Cardiac muscle cell (in vitro differentiated cells and primary cell): ENCODE measurements around the gene CACNA1H. TPM values are rescaled to one million over a fixed set of nuclear protein-coding genes. Genes with fewer than 3 reads are reported as not detected.
"Not testable (repeated sequence)": the region's sequence is repeated elsewhere in the genome, so short reads cannot be mapped to it uniquely, and the experiment has no call there.

Experiments used
- DNase-seq, 2 donors: peaks; one replicate each; pipeline versions ENCODE4 v3.0.0 to v3.0.0-alpha.2; 2010 to 2017; ENCODE audit warnings: low read depth in 1 of 2, low spot score in 1 of 2
- H3K27ac ChIP-seq: fragments of 200-600 bp; sonication (generic); 2 replicates; pipeline ENCODE4 v1.5.1; 2016
- H3K27me3 ChIP-seq: fragments of 200-600 bp; sonication (generic); 2 replicates; pipeline ENCODE4 v1.6.0; 2016; ENCODE audit warnings: control low read depth
- H3K36me3 ChIP-seq: fragments of 200-600 bp; sonication (generic); 2 replicates; pipeline ENCODE4 v1.5.1; 2016; ENCODE audit warnings: control low read depth
- H3K4me1 ChIP-seq: fragments of 200-600 bp; sonication (generic); 2 replicates; pipeline ENCODE4 v1.8.1; 2017; ENCODE audit warnings: low read depth, mild to moderate bottlenecking, mixed run types
- H3K4me3 ChIP-seq: fragments of 200-600 bp; sonication (generic); 2 replicates; pipeline ENCODE4 v1.5.1; 2016; ENCODE audit warnings: mild to moderate bottlenecking
- H3K9me3 ChIP-seq: fragments of 200-600 bp; sonication (generic); 2 replicates; pipeline ENCODE4 v1.5.1; 2017; ENCODE audit warnings: low read depth, mild to moderate bottlenecking, control low read depth
- polyA plus RNA-seq: library from polyadenylated mRNA; unstranded; fragments of >200 nt; fragmentation: Nextera tagmentation; extraction: Ambion mirVana; gene quantifications from 2 replicates; pipeline ENCODE4 v1.2.1, GENCODE V29; 2016
- total RNA-seq: library from RNA; depleted of rRNA; stranded (reverse); fragments of >200 nt; gene quantifications from 2 replicates; pipeline ENCODE4 v1.2.3, GENCODE V29; 2016
- TF ChIP-seq, protein P1 (sequence below): IDR thresholded peaks from 2 replicates; pipeline ENCODE4 v1.5.1; 2012; ENCODE audit warnings: low read depth, mild to moderate bottlenecking, low read length

CACNA1H gene
- total and polyA plus RNA-seq, 2 experiments from 2014 or later: 8.9 to 66.1 TPM

DNA sequence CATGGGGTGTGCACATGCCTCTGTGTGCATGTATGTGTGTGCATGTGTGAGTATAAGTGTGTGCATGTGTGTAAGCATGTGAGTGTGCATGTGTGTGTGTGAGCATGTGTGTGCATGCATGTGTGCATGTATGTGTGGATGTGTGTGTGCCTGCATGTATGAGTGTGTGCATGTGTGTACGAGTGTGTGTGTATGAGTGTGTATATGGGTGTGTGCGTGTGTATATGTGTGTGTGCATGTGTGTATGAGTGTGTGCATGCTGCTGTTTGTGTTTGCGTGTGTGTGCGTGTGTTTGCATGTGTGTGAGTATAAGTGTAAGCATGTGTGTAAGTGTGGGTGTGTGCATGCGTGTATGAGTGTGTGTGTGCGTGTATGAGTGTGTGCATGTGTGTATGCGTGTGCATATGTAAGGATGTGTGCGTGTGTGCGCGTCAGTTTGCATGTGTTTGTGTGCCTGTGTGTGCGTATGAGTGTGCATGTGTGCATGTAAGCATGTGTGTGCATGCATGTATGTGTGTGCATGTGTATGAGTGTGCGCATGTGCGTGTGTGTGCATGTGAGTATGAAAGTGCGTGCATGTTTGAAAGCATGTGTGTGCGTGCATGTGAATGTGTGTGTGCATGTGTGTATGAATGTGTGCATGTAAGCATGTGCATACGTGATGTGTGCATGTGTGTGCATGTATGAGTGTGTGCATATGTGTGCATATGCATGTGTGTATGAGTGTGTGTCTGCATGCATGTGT, 111.6 kb downstream of the CACNA1H start:
- no peaks in the 10 kb centered on the region for H3K9me3 ChIP-seq
- TF ChIP-seq, protein P1, sequence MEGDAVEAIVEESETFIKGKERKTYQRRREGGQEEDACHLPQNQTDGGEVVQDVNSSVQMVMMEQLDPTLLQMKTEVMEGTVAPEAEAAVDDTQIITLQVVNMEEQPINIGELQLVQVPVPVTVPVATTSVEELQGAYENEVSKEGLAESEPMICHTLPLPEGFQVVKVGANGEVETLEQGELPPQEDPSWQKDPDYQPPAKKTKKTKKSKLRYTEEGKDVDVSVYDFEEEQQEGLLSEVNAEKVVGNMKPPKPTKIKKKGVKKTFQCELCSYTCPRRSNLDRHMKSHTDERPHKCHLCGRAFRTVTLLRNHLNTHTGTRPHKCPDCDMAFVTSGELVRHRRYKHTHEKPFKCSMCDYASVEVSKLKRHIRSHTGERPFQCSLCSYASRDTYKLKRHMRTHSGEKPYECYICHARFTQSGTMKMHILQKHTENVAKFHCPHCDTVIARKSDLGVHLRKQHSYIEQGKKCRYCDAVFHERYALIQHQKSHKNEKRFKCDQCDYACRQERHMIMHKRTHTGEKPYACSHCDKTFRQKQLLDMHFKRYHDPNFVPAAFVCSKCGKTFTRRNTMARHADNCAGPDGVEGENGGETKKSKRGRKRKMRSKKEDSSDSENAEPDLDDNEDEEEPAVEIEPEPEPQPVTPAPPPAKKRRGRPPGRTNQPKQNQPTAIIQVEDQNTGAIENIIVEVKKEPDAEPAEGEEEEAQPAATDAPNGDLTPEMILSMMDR: no peak
- H3K36me3 ChIP-seq: no peaks in the 10 kb centered on the region
- H3K4me3 ChIP-seq: no peak overlapping the region
- H3K27ac ChIP-seq: no peak overlapping the region
- H3K27me3 ChIP-seq: peaks cover 39% of the 10 kb centered on the region
- no peaks in the 10 kb centered on the region for H3K4me1 ChIP-seq
- no peak for DNase-seq

DNA sequence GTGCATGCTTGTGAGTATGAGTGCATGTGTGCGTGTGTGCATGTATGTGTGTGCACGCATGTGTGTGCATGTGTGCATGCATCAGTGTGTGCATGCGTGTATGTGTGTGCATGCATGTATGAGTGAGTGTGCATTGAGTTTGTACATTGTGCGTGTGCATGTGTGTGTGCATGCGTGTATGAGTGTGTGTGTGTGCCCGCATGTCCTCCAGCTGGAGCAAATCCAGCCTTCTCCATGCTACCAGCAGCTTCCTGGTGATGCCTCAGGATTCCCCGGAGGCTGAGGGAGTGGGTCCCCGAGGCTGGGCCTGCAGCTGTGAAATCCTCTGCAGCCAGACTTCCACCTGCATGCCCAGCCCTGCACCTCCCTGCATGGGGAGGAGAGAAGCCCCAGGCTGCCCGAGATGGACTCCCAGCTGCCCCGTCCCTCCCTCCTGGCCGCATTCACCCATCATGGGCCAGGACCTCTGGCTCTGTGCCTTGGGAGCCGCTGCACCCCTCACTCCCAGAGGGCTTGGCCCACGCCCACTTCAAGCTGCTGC, 112.3 kb downstream of the CACNA1H start:
- Histone ChIP-seq H3K36me3 (no peaks in the 10 kb centered on the region), H3K27ac (no peak overlapping the region), H3K9me3 (no peaks in the 10 kb centered on the region), H3K4me3 (no peak overlapping the region), H3K27me3 (peaks cover 33% of the 10 kb centered on the region), H3K4me1 (no peaks in the 10 kb centered on the region)
- DNase-seq: no peak
- TF ChIP-seq, protein P1: no peak

DNA sequence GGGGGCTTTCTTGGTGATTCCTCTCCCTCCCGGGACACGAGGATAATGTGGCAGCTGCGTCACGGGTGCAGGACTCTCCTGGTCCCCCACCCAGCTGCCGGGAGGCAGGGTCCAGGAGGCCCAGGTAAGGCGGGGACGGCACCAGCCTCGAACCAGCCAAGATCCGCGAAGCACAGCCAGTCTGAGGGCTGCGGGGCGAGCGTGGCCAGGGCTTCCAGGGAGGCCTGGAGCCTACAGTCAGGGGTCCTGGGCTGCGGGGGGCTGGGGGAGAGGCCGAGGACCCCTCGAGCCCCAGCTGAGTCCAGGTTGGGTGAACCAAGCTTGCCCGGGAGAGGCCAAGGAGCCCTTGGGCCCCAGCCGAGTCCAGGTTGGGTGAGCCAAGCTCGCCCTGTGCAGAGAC, 112.9 kb downstream of the CACNA1H start:
- DNase-seq: no peak
- H3K27me3 ChIP-seq: peaks cover 26% of the 10 kb centered on the region
- TF ChIP-seq, protein P1: no peak

DNA sequence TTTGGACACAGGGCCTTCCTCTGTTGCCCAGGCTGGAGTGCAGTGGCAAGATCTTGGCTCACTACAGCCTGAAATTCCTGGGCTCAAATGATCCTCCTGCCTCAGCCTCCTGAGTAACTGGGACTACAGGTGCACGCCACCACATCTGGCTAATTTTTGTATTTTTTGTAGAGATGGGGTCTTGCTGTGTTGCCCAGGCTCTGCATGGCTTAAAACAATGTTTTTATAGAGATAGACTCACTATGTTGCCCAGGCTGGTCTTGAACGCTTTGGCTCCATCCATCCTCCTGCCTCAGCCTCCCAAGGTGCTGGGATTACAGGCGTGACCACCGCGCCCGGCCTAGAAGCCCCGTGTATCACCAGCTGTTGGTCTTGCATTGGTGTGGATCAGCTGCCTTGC, 116.5 kb downstream of the CACNA1H start:
- not testable (repeated sequence) for H3K27ac ChIP-seq, DNase-seq, H3K27me3 ChIP-seq

More for the DNA sequence above, 112.9 kb downstream of the CACNA1H start:
- Histone ChIP-seq H3K4me3 (no peak overlapping the region), H3K4me1 (no peaks in the 10 kb centered on the region), H3K36me3 (no peaks in the 10 kb centered on the region), H3K27ac (no peak overlapping the region), H3K9me3 (no peaks in the 10 kb centered on the region)

DNA sequence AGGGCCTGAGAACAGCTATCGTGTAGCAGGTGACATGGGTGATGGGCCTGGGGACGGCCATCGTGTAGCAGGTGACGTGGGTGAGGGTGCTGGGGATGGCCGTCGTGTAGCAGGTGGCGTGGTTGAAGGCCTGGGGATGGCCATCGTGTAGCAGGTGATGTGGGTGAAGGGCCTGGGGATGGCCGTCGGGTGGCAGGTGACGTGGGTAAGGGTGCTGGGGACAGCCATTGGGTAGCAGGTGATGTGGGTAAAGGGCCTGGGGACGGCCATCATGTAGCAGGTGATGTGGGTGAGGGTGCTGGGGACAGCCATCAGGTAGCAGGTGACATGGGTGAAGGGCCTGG, 118.4 kb downstream of the CACNA1H start:
- Histone ChIP-seq H3K27me3 (peaks cover 3% of the 10 kb centered on the region), H3K4me3 (no peak overlapping the region), H3K36me3 (no peaks in the 10 kb centered on the region), H3K9me3 (no peaks in the 10 kb centered on the region), H3K27ac (no peak overlapping the region), H3K4me1 (no peaks in the 10 kb centered on the region)
- TF ChIP-seq, protein P1: no peak
- DNase-seq: no peak

More for the DNA sequence above, 116.5 kb downstream of the CACNA1H start:
- not testable (repeated sequence) for H3K9me3 ChIP-seq, H3K4me3 ChIP-seq, H3K4me1 ChIP-seq, H3K36me3 ChIP-seq

Other genes starting within 250 kb of the CACNA1H start
- gene LMF1, start 182.1 kb upstream of the CACNA1H start, total RNA-seq: 37.6 and 41.6 TPM in 2 replicates
- gene LMF1, start 182.1 kb upstream of the CACNA1H start, polyA plus RNA-seq: 18.8 and 39.0 TPM in 2 replicates
- gene SOX8, start 171.3 kb upstream of the CACNA1H start, total RNA-seq: 9.2 and 13.7 TPM in 2 replicates
- gene SOX8, start 171.3 kb upstream of the CACNA1H start, polyA plus RNA-seq: 5.8 and 8.2 TPM in 2 replicates
- gene SSTR5, start 80.4 kb upstream of the CACNA1H start, total RNA-seq: not detected in 2 replicates
- 0.55 TPM in 1 of 2 replicates, not detected in the other for gene SSTR5, start 80.4 kb upstream of the CACNA1H start, polyA plus RNA-seq
- 0.15 TPM in 1 of 2 replicates, not detected in the other for gene C1QTNF8, start 56.9 kb upstream of the CACNA1H start, total RNA-seq
- gene C1QTNF8, start 56.9 kb upstream of the CACNA1H start, polyA plus RNA-seq: 0.26 TPM in 1 of 2 replicates, not detected in the other
- gene TPSG1, start 72.2 kb downstream of the CACNA1H start, total RNA-seq: not detected in 2 replicates
- gene TPSG1, start 72.2 kb downstream of the CACNA1H start, polyA plus RNA-seq: 0.77 and 0.81 TPM in 2 replicates
- not detected in 2 replicates for gene TPSB2, start 77.1 kb downstream of the CACNA1H start, total RNA-seq
- not detected in 2 replicates for gene TPSB2, start 77.1 kb downstream of the CACNA1H start, polyA plus RNA-seq
- not detected in 2 replicates for gene TPSAB1, start 87.6 kb downstream of the CACNA1H start, total RNA-seq
- gene TPSAB1, start 87.6 kb downstream of the CACNA1H start, polyA plus RNA-seq: not detected in 2 replicates
- not detected in 2 replicates for gene TPSD1, start 103.0 kb downstream of the CACNA1H start, total RNA-seq
- gene TPSD1, start 103.0 kb downstream of the CACNA1H start, polyA plus RNA-seq: not detected in 2 replicates
- gene UBE2I, start 156.5 kb downstream of the CACNA1H start, total RNA-seq: 75.4 and 81.4 TPM in 2 replicates
- gene UBE2I, start 156.5 kb downstream of the CACNA1H start, polyA plus RNA-seq: 156 and 157 TPM in 2 replicates
- 7.4 and 8.1 TPM in 2 replicates for gene BAIAP3, start 180.5 kb downstream of the CACNA1H start, total RNA-seq
- gene BAIAP3, start 180.5 kb downstream of the CACNA1H start, polyA plus RNA-seq: 2.7 and 7.7 TPM in 2 replicates
- 119 and 125 TPM in 2 replicates for gene TSR3, start 198.8 kb downstream of the CACNA1H start, total RNA-seq
- 157 and 173 TPM in 2 replicates for gene TSR3, start 198.8 kb downstream of the CACNA1H start, polyA plus RNA-seq
- gene GNPTG, start 198.8 kb downstream of the CACNA1H start, total RNA-seq: 60.3 and 62.7 TPM in 2 replicates
- 42.5 and 57.0 TPM in 2 replicates for gene GNPTG, start 198.8 kb downstream of the CACNA1H start, polyA plus RNA-seq